ENCODE data around the gene IZUMO1R.

- no peak for TF ChIP-seq CTCF (conservative IDR thresholded peaks at IDR 0.05 in 1 of 2, IDR thresholded peaks at IDR 0.05 in 1 of 2; ENCODE audit: extremely low read depth in 1 of 2, insufficient read depth in 1 of 2, low read depth in 1 of 2, low read length in 2 of 2)
- no peak for TF ChIP-seq EZH2 (IDR thresholded peaks at IDR 0.05; ENCODE audit: borderline replicate concordance, low read length)
Measured at GRCh38 chr11:94305146-94305545, 766 bp downstream of the IZUMO1R start.

All from mammary epithelial cell (primary cell).